Activated CD4-positive, CD25-positive, alpha-beta regulatory T cell (primary cell): ENCODE measurements around the gene HCFC2.
"Not testable (repeated sequence)": the region's sequence is repeated elsewhere in the genome, so short reads cannot be mapped to it uniquely, and the experiment has no call there.

ENCODE experiments used
- DNase-seq, 4 experiments: peaks; one replicate each; lab custom pipeline; 2025; lab: John Stamatoyannopoulos, UW

HCFC2 gene

DNA sequence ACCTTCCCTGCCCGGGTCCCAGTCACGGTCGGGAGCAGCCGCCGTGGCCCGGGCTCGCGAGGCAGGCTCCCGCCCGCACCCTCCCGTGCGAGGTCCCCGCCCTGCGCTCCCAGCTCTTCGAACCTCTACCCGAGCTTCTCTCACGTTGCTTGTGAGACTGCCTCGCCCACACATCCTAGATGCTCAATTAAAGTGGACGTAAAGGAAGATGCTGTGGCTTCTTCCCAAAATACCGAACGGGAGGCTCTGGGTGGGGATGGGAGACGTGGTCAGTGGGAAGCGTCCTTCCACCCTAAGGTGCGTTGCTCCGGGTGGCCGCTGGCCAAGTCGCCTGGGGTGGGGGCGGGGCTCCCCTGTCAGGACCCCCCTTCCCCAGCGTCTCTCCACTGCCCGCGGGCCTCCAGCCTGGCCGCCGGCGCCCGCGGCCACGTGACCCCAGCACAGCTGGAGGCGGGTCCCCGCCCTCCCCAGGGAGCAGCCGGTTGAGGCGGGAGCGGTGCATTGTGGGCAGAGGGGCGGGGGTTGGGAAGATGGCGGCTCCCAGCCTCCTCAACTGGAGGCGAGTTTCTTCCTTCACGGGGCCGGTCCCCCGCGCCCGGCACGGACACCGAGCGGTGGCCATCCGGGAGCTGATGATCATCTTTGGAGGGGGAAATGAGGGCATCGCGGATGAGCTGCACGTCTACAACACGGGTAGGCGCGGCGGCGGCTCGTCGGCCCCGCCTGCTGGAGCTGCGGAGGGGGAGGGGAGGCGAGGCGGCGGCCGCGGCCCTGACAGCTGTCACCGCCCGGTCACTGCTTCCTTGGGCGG, at the start of gene HCFC2:
Gene HCFC2, plus strand, starts transcription at position 501 of the 811 bp plus-strand sequence. Its CDS starts 30 bp downstream, at position 531.
- peak; percentile 61 to 81 (median 74) for DNase-seq

DNA sequence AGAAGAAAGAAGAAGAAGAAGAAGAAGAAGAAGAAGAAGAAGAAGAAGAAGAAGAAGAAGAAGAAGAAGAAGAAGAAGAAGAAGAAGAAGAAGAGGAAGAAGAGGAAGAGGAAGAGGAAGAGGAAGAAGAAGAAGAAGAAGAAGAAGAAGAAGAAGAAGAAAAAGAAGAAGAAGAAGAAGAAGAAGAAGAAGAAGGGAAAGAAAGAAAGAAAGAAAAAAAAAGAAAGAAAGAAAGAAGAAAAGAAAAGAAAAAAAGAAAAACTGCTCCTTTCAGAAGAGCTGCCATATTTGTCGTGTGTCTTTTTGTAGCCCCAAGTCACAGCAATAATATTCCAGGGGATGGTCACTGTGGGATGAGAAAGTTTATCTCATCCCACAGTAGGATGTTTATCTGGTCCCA, 42.5 kb upstream of the HCFC2 start:
- DNase-seq, result not testable (repeated sequence)

DNA sequence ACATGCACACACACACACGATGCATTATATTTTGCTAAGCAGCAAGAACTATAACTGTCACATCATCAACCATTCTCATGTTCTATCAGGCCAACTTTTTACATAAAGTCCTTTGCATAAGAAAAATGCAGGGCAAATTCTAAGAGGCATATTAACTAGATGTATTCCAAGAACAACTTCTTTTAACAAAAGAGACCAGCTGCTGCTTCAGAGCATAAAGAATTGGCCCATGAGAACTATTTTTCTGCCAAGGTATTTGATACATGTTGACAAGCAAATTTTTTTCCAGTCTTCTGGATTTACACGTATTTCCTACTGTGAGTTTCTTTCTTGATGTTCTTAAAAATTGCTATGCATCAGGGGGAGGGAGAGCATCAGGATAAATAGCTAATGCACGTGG, 41.5 kb upstream of the HCFC2 start:
- no peak for DNase-seq

DNA sequence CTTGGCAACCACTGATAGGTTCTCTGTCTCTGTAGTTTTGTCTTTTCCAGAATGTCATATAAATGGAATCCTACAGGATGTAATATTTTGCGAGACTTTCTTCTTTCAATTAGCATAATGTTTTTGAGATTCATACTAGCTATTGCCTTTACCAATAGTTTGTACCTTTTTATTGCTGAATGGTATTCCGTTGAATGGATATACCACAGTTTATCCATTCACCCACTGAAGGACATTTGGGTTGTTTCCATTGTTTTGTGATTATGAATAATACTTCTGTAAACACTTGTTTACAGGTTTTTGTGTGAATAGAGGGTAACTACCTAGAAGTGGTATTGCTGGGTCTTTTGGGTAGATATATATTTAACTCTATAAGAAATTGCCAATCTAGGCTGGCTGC, 40.6 kb upstream of the HCFC2 start:
- DNase-seq, result no peak

DNA sequence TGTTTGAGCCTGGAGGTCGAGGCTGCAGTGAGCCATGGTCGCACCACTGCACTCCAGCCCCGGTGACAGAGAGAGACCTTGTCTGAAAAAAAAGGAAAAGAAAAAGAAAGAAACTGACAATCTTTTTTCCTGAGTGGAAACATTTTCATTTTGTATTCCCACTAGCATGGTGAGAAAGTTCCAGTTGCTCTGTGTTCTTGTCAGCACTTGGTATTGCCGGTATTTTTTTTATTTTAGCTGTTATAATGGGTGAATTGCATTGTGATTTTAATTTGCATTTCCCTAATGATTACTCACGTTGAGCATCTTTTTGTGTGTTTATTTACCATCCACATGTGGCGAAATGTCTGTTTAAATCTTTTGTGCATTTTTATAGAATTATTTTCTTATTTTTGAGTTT, 40.0 kb upstream of the HCFC2 start:
- DNase-seq, result no peak

DNA sequence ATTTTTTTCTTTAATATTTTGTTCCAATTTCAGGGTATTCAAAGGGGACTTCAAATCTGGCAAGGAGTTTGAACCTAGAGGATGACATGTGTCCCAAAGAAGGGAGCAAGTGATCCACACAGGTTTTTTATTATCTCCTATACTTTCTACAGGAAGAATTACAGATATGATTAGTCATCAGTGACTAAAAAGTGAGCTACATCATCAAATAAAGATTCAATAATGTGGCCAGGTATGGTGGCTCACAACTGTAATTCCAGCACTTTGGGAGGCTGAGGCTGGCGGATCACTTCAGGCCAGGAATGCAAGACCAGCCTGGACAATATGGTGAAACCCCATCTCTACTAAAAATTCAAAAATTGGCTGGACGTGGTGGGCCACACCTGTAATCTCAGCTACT, 38.6 kb upstream of the HCFC2 start:
- DNase-seq, result no peak

DNA sequence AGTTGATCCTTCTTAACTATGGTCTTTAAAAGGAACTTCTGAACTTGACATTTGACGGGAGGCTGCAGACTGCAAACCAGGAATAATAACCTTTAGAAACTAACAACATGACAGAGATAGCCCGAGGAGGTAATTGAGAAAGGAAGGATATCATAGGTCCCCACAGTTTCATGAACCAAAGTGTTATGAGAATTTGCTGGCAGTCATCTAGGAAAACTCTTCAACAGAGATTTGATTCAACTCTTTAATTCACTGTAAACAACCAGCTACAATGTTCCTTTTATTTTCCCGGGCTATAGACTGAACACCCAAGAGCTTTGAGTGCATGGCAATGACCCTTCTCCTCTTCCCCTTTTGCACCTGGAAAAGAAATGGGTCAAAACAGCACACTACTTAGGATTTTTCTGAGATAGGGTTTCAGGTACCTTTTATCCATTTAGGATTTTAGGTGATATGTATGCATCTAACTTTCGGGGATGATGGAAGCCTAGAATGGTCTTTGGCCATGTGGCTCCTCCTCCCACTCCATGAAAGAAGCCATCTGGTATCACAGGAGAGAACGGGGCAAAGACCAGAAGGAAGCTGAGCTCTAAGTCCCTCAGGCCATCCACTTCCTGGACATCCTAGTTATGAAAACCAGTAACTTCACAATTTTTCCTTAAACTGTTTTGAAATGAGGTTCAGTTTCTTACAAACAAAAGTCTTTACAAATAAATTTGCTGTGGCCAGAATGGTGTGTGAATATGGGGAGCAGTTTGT, 37.3 kb upstream of the HCFC2 start:
- no peak for DNase-seq

DNA sequence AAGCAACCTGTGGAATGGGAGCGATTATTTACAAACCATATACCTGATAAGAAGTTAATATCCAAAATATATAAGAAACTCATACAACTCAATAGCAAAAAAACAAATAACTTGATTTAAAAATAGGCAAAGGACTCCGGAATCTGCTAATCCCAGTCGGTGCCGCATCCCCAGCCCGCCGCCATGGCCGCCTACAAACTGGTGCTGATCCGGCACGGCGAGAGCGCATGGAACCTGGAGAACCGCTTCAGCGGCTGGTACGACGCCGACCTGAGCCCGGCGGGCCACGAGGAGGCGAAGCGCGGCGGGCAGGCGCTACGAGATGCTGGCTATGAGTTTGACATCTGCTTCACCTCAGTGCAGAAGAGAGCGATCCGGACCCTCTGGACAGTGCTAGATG, 33.7 kb upstream of the HCFC2 start:
- DNase-seq, result not testable (repeated sequence)

DNA sequence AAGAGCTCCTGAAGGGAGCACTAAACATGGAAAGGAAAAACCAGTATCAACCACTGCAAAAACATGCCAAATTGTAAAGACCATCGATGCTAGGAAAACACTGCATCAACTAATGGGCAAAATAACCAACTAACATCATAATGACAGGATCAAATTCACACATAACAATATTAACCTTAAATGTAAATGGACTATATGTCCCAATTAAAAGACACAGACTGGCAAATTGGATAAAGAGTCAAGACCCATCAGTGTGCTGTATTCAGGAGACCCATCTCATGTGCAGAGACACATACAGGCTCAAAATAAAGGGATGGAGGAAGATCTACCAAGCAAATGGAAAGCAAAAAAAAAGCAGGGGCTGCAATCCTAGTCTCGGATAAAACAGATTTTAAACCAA, 28.2 kb upstream of the HCFC2 start:
- DNase-seq, result not testable (repeated sequence)

DNA sequence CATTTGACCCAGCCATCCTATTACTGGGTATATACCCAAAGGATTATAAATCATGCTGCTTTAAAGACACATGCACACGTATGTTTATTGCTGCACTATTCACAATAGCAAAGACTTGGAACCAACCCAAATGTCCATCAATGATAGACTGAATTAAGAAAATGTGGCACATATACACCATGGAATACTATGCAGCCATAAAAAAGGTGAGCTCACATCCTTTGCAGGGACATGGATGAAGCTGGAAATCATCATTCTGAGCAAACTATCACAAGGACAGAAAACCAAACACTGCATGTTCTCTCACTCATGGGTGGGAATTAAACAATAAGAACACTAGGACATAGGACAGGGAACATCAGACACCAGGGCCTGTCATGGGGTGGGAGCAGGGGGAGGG, 24.6 kb upstream of the HCFC2 start:
- DNase-seq, result not testable (repeated sequence)

DNA sequence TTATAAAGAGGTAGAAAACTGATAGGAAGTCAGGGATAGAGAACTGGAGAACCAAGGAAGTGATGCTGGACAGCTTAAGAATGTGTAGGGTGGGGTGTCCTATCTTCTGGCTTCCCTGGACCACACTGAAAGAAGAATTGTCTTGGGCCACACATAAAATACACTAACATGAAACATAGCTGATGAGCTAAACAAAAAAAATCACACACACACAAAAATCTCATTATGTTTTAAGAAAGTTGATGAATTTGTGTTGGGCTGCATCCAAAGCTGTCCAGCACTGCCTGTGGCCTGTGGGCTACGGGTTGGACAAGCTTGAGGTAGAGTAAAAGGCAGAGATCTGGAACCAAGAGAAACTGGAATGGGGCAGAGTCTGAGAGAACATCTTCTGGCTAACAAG, 21.8 kb upstream of the HCFC2 start:
- DNase-seq, result no peak

DNA sequence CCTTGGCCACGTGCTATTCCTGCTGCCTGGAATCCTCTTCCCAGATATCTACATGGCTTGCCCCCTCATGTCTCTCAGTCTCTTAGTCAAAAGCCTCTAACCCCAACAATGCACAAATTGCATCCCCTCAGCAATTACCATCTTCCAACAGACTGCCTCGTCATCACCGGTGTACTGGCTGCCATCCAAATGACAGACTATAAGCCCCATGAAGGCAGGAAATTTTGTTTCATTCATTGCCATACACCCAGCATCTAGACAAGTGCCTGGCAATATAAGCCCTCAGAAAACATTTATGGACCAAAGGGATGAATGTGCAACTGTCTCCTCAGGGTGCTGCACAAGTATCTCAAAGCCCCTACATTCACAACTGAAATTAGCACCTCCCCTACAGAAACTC, 20.2 kb upstream of the HCFC2 start:
- no peak for DNase-seq

DNA sequence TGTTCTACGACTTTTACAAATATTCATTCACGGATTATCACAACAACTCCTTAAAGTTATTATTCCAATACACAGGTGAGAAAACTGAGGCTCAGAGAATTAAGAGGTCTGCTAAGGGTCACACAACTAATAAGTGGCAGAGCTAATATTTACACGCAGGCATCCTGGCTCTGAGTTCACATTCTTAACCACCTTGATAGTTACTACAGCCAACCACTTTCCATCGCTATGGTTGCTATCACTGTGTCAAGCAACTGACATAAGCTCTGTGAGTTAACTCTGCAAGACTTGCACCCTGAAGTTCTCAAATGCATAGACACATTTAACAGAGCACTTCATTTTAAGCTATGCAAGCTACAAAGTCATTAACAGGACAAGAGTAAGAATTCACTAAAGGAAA, 18.0 kb upstream of the HCFC2 start:
- no peak for DNase-seq

DNA sequence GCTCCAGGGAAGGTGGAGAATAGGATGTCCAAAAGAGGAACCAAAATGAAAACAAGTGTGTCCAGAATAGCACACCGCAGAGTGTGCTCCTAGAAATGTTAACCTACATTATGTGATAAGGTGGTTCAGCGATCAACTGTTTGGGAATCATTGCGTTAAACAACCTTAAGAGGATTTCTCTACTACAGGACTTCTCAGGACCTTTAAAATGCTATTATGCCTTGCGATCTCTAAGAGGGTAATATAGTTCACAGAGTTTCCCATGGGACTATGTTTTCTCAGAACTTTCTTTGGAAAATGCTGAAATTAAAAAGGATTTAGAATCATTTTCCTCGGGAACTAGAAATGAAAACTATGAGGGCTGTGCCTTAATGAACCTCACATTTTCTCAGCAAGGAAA, 16.2 kb upstream of the HCFC2 start:
- no peak for DNase-seq

DNA sequence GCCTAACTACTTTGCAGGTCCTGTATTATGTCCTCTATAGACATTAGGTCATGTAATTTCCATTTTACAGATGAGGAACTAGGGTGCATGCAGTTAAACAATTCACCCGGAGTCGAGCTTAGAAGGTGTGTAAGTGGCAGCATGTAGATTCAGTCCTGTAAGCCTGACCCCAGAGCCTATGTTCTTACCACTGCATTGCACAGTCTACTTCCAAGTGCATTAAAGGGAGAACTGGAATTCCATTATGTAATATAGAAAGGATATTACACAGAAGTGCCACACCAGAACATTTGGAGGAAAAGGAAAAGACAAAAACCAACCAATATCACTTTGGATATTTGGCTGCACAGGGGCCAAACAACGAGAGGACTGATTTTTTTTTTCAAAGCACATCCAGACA, 15.5 kb upstream of the HCFC2 start:
- no peak for DNase-seq

DNA sequence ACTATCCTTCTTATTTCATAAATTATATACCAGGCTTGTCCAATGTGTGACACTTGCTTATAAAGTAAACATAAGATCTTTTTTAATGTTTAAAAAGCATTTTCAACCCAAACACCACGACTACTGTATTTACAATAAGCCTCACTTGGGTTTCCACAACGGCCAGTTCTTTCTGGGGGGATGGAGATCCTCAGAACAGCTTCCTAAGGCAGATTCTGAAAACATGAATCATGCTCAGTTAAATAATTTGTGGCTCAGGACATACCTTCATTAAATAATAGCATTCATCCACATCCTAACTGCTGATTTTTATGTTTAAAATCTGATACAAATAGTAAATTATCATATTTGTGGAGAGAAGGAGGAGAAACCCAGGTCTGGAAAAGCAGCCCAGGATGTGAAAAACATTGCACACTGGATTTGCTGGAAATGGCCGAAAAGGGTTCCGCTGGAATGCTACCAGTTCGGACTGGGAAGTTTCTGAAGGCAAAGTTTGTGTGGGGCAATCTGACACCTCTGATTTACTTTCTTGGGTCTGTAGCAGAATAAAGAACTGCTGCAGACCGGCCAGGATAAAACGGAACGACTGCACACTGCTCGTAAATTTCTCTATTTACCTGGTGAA, 14.9 kb upstream of the HCFC2 start:
- DNase-seq, result no peak

DNA sequence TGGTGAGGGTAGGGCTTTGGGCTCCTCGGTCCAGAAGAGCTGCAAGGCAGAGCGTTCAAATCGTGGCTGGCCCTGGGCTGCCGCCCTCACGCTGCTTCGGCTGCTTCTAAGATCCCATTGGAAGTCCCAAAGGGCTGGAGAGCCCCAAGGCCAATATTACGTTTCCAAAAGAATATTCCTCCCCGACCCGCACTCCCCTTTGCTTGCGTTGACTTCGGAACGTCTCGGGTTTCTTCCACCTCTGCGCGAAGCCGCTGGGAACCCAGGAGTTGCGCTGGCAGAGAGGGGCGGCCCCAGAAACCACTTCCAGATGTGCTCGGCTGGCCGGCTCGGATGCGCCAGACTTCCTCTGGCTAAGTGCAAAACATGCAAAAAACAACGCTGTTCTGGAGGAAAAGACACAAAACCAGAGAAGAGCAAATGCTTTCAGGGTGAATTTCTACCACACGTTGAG, 14.4 kb upstream of the HCFC2 start, which contains the start of gene GLT8D2:
Gene GLT8D2, minus strand, starts transcription at position 285 of the 454 bp plus-strand sequence. CDS start 30,539 bp downstream, outside the sequence.
- no peak for DNase-seq

DNA sequence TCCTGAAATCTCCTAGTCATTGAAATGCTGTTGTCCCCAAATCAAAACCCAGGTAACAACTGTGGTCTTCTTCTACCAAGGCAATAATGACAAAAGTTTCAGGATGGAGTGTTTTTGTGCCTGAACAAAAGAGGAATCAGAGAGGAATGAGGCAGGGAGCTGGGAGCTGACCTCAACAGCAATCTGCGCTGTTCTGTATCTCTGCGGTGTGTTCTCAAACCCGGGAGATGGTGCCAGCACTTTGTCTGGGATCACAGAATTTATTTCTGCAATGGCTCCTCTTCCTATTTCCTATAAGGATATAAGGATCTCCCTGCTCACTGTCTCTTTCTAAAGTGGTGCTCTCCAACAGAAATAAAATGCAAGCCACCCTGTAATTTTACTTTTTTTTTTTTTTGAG, 13.9 kb upstream of the HCFC2 start:
- no peak for DNase-seq

DNA sequence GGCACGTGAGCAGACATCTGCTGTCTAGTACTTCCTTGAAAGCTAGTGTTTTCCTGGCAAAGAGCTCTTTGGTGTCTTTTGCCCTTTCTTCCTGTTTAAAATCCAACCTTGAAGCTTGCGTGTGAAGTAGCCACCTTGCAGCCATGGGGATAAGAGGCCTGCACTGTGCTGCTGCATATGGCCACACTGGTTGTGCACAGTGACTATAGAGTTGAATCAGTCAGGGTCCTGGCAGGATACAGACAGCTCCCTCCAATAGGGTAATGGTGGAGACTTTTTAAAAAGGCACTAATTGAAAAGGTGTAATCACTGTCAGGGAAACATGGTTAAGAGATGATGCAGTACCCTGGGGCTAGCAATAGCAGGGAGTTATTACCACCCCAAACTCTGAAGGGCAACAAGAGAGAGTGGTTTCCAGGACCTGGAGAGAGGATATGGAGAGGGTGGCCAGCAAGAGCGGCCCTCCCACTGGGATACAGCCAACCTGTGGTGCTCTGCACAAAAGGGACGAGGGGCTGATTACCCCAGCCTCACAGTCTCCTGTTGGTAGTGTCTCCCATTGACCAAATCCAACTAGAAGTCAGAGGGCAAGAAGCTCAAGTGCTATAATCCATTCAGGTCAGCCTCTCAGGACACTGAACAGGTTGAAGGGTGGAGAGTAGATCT, 9.5 kb upstream of the HCFC2 start:
- DNase-seq, result no peak

DNA sequence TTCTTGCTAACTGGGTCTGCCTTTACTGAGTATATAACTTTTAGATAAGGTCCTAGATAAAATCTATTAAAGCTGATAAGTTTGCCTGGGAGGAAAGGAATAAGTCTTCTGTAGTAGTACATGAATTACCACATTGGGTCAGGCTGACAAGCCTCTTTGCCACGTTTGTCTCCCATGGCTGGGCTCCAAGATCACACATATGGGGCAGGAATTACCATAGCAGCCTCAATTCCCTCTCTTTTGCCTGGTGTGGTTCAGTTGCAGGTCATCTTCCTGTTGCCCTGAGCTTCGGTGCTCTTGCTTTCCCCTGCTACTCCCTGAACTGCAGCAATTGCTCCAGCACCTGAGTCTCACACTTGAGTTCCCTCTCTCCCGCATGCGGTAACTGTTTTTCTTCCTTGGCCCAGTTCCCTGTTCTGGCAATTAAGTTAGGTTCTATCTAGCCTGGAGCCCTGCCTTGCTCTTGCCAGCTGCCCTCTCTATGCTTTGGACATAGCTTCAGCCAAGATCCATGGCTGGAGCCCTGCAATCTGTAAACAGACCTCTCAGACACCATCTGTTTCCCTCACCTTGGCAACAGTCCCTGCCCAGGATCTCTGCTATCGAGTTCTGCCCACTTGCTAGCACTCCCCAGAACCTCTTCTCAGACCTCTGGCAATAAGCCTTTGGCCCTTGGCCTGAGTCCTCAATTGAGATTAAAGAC, 8.5 kb upstream of the HCFC2 start:
- no peak for DNase-seq

DNA sequence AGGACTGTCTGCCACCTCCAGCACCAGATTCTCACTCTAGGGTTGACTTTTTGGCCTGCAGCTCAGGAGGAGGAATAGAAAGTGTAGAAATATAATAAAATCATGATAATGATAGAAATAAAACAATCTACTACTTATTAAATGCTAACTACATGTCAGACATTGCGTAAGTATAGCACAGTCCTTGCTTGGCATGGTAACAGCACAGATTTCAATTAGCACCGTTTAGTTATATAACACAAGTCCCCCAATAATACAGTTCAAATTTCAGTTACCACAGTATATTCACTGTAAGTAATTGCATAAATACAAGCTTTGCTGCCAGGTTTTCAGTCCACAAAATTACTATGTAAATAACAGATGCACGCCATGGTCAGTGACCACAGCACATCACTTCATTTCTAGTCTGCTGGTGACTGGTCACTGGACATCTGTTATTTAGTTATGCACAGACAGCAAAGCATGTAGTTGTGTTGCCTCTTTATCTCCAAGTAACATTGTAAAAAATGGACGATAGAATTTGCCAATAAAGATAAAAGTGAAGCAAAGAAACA, 7.8 kb upstream of the HCFC2 start:
- DNase-seq, result no peak
